Skin epidermis (tissue), 12 donors: Measurements from ENCODE around the gene FAM229A.

Experiments
- H3K27ac ChIP-seq, 21 experiments: fragments of 200-600 bp; sonication (generic) in 11 of 21; one replicate each; pipeline ENCODE4 v1.5.0; 2020; ENCODE audit warnings: mild to moderate bottlenecking in 3 of 21, inconsistent platforms in 2 of 21, moderate library complexity in 2 of 21
- H3K4me3 ChIP-seq, 7 experiments: fragments of 200-600 bp; sonication (generic) in 2 of 7; one replicate each; pipeline ENCODE4 v1.5.0; 2020; ENCODE audit warnings: inconsistent platforms in 2 of 7, mild to moderate bottlenecking in 2 of 7, moderate library complexity in 1 of 7

The FAM229A gene

GRCh38 chr1:32352831-32353383 lies 9.4 kb downstream of the FAM229A start:
- Histone ChIP-seq H3K4me3 (no peak overlapping the region), H3K27ac (peak overlapping the region in 8 of 21 experiments; percentile 6 to 91 (median 57))

GRCh38 chr1:32352239-32352745 lies 10.0 kb downstream of the FAM229A start:
- peak overlapping the region in 19 of 21 experiments; percentile 71 to 98 (median 88) for H3K27ac ChIP-seq
- H3K4me3 ChIP-seq: peak overlapping the region; percentile 47 to 82 (median 66)

- Histone ChIP-seq H3K27ac (peak overlapping the region; percentile 55 to 98 (median 88)), H3K4me3 (peak overlapping the region; percentile 47 to 82 (median 66))
Measured at GRCh38 chr1:32351399-32352238, 10.7 kb downstream of the FAM229A start.

GRCh38 chr1:32350785-32351398 lies 11.4 kb downstream of the FAM229A start:
- H3K27ac ChIP-seq: peak overlapping the region in 19 of 21 experiments; percentile 71 to 98 (median 88)
- peak overlapping the region; percentile 47 to 82 (median 66) for H3K4me3 ChIP-seq

- peak overlapping the region in 6 of 21 experiments; percentile 15 to 49 (median 25) for H3K27ac ChIP-seq
- H3K4me3 ChIP-seq: no peak overlapping the region
Measured at GRCh38 chr1:32349211-32349708, 13.0 kb downstream of the FAM229A start.

- Histone ChIP-seq H3K4me3 (no peak overlapping the region), H3K27ac (peak overlapping the region in 1 of 21 experiments; percentile 7)
Measured at GRCh38 chr1:32346532-32347157, 15.6 kb downstream of the FAM229A start.

GRCh38 chr1:32345289-32345827 lies 16.9 kb downstream of the FAM229A start:
- Histone ChIP-seq H3K27ac (peak overlapping the region in 1 of 21 experiments; percentile 53), H3K4me3 (no peak overlapping the region)

GRCh38 chr1:32342704-32343103 lies 19.6 kb downstream of the FAM229A start:
- no peak overlapping the region for H3K27ac ChIP-seq
- H3K4me3 ChIP-seq: no peak overlapping the region

- H3K4me3 ChIP-seq: no peak overlapping the region
- H3K27ac ChIP-seq: peak overlapping the region in 1 of 21 experiments; percentile 1
Measured at GRCh38 chr1:32341971-32342370, 20.3 kb downstream of the FAM229A start.

GRCh38 chr1:32341186-32341757 lies 21.0 kb downstream of the FAM229A start:
- H3K4me3 ChIP-seq: no peak overlapping the region
- H3K27ac ChIP-seq: peak overlapping the region in 1 of 21 experiments; percentile 1

- Histone ChIP-seq H3K4me3 (no peak overlapping the region), H3K27ac (peak overlapping the region in 2 of 21 experiments; percentile 7 to 47)
Measured at GRCh38 chr1:32339363-32339978, 22.8 kb downstream of the FAM229A start.

- Histone ChIP-seq H3K4me3 (no peak overlapping the region), H3K27ac (peak overlapping the region in 5 of 21 experiments; percentile 15 to 47 (median 32))
Measured at GRCh38 chr1:32338637-32339145, 23.6 kb downstream of the FAM229A start.

GRCh38 chr1:32337855-32338636 lies 24.2 kb downstream of the FAM229A start:
- Histone ChIP-seq H3K4me3 (no peak overlapping the region), H3K27ac (peak overlapping the region in 9 of 21 experiments; percentile 2 to 44 (median 32))

GRCh38 chr1:32336963-32337675 lies 25.2 kb downstream of the FAM229A start:
- Histone ChIP-seq H3K4me3 (no peak overlapping the region), H3K27ac (peak overlapping the region in 9 of 21 experiments; percentile 17 to 81 (median 44))

GRCh38 chr1:32336591-32336932 lies 25.7 kb downstream of the FAM229A start:
- Histone ChIP-seq H3K27ac (peak overlapping the region in 9 of 21 experiments; percentile 17 to 85 (median 56)), H3K4me3 (peak overlapping the region; percentile 57 to 79 (median 69))

GRCh38 chr1:32335790-32336590 lies 26.3 kb downstream of the FAM229A start, which contains the start of gene MARCKSL1:
MARCKSL1 (minus strand) TSS chr1:32336233; CDS start chr1:32336033, 200 bp downstream.
- Histone ChIP-seq H3K27ac (peak within 1 kb of the TSS; percentile 10 to 89 (median 79)), H3K4me3 (peak within 1 kb of the TSS; percentile 57 to 79 (median 69))
